ENCODE measurements around the gene SLC66A2.

GRCh38 chr18:79982736-79983135 is 31.3 kb upstream of the SLC66A2 start:
- TF ChIP-seq CTCF (IDR thresholded peaks at IDR 0.05; ENCODE audit: insufficient read depth, low read length, poor library complexity, severe bottlenecking) = no peak
- no peak for TF ChIP-seq EZH2phosphoT487 (conservative IDR thresholded peaks at IDR 0.05; ENCODE audit: low read length)

Measured in SU-DHL-6 (cell line).